Tibial nerve (tissue), 3 donors: ENCODE measurements around the gene TRPV4.

Experiments
- CTCF ChIP-seq, 5 experiments: fragments of 200-600 bp in 3 of 5; fragments of 450-650 bp in 2 of 5; sonication (generic) in 3 of 5; IDR thresholded peaks; one replicate each; pipeline ENCODE4 v1.5.1; 2016 to 2019; ENCODE audit warnings: antibody characterized with exemption in 5 of 5, mild to moderate bottlenecking in 3 of 5, moderate library complexity in 2 of 5
- POLR2A ChIP-seq, 2 donors: fragments of 450-650 bp; IDR thresholded peaks; one replicate each; pipeline ENCODE4 v1.6.1; 2017; ENCODE audit warnings: antibody characterized with exemption in 2 of 2, mild to moderate bottlenecking in 2 of 2, moderate library complexity in 2 of 2

DNA sequence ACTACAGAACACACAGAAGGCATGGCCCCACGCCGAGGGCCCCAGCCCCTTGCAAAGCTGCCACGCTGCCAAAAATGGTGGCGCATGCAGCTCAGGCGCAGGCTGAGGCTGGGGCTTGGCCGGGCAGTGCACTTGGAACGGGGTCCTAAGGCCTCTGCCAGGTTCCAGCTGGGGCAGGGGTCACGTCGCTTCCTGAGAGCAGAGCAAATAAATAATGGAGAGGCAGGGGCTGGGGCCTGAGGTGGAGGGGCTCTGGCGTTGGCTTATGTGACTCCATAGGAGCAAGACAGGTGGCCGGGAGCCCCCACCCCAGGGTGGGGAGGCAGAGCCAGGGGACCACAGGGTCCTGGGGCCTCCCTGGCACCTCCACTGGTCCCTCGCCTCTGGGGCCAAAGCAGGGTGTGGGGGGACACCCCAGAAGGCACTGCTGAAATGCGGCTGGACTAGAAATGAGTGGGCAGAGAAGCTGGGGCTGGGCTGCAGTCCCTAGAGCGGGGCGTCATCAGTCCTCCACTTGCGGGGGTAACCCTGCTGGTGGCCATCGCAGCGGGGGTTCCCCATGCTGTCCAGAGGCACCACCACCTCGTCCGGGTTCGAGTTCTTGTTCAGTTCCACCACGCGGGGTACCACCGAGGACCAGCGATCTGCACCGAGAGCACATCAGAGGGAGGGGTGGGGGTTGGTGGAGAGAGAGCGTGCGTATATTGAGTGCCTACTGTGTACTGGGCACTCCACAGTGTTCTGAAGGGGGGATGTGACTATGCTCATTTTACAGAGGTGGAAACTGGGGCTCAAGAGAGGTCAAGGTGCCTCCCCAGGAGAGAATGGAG, 49.8 kb downstream of the TRPV4 start:
- TF ChIP-seq POLR2A (IDR thresholded peaks at IDR 0.05) (no peak), CTCF (IDR thresholded peaks at IDR 0.05) (no peak)
